ENCODE measurements around the gene TEF. TPM values are rescaled to one million over a fixed set of nuclear protein-coding genes. Genes with fewer than 3 reads are reported as not detected.

The TEF gene
- total and polyA plus RNA-seq, 9 of the 15 experiments (the other 6 are each of a cell fraction or from before 2014, with no cell fraction given), result 0.04 to 3.1 (median 1.2) TPM

- Histone ChIP-seq H3K9me3 (replicated peaks; ENCODE audit: control insufficient read depth, insufficient read depth, low read depth, low read length) (no peaks in the 10 kb centered on the region), H3K9me1 (ENCODE audit: control insufficient read depth, insufficient read depth, low read length) (no peaks in the 10 kb centered on the region), H3K36me3 (ENCODE audit: control insufficient read depth, insufficient read depth, low read length) (peaks cover 57% of the 10 kb centered on the region; the same call in 2 of the 3 replicates), H3K4me3 (no peak overlapping the region), H2AFZ (ENCODE audit: low read depth, low read length) (no peak overlapping the region), H3K9ac (ENCODE audit: insufficient read depth in 1 of 2, low read depth in 2 of 2, low read length in 2 of 2) (no peak overlapping the region), H3K27me3 (ENCODE audit: control insufficient read depth in 2 of 2, insufficient read depth in 2 of 2, low read length in 2 of 2) (no peaks in the 10 kb centered on the region), H4K20me1 (replicated peaks; ENCODE audit: control insufficient read depth, insufficient read depth, low read length) (no peaks in the 10 kb centered on the region), H3K4me2 (ENCODE audit: insufficient read depth, low read length) (no peak overlapping the region), H3K27ac (ENCODE audit: extremely low read depth, low read depth, low read length) (no peak overlapping the region), H3K4me1 (replicated peaks in 1 of 2; ENCODE audit: control insufficient read depth in 2 of 2, insufficient read depth in 2 of 2, low read length in 2 of 2) (no peaks in the 10 kb centered on the region; a peak in 1 of 5 replicates), H3K79me2 (ENCODE audit: control insufficient read depth, insufficient read depth, low read length) (no peaks in the 10 kb centered on the region)
- POLR2A ChIA-PET, result interaction anchor here (0.6 to 0.9 kb wide), 3 partner anchors 10 to 1109 kb away, joined by 3 to 4 read pairs (median 4); no protein-coding TSS in a partner anchor
- CTCF ChIA-PET (ENCODE audit: low intra/inter-chr PET ratio), result no interaction called here
- in situ Hi-C loops (cut with MboI), result no loop called here
- intact Hi-C loops (cut with micrococcal nuclease), result no loop called here
- WGBS (ENCODE audit: insufficient coverage, low coverage, missing lambda C conversion rate), result 88% methylated on average over 2 of the region's 3 CpGs
- ATAC-seq (no peak), FAIRE-seq (no peak), DNase-seq (ENCODE audit: extremely low read depth in 1 of 4, low spot score in 3 of 4) (no peak)
- TF ChIP-seq GTF2F1 (IDR thresholded peaks at IDR 0.05; ENCODE audit: low read depth, low read length) (no peak), DPF2 (IDR thresholded peaks at IDR 0.05) (no peak), TRIM25 (IDR thresholded peaks at IDR 0.05; ENCODE audit: borderline replicate concordance) (no peak), NR4A1 (CRISPR knock-in tag; IDR thresholded peaks at IDR 0.05) (no peak), NR4A1 (tag; IDR thresholded peaks at IDR 0.05) (no peak), ZNF146 (CRISPR knock-in tag; IDR thresholded peaks at IDR 0.05; ENCODE audit: unreplicated experiment) (no peak), HNRNPK (IDR thresholded peaks at IDR 0.05; ENCODE audit: low read depth, low read length, poor library complexity, severe bottlenecking) (no peak), ASH1L (IDR thresholded peaks at IDR 0.05; ENCODE audit: borderline replicate concordance, low read depth, partially characterized antibody) (no peak), CBX3 (IDR thresholded peaks at IDR 0.05; ENCODE audit: borderline replicate concordance in 1 of 2, low read length in 2 of 2) (no peak), ZNF253 (CRISPR knock-in tag; conservative IDR thresholded peaks at IDR 0.05) (no peak), ZSCAN32 (CRISPR knock-in tag; IDR thresholded peaks at IDR 0.05) (no peak), ZBTB34 (CRISPR knock-in tag; IDR thresholded peaks at IDR 0.05) (no peak), POLR2AphosphoS5 (IDR thresholded peaks at IDR 0.05; ENCODE audit: control insufficient read depth, insufficient read depth, low read depth, low read length) (no peak), ZNF3 (CRISPR knock-in tag; IDR thresholded peaks at IDR 0.05) (no peak), HIVEP1 (CRISPR knock-in tag; IDR thresholded peaks at IDR 0.05) (no peak), MYNN (IDR thresholded peaks at IDR 0.05) (no peak), MYNN (CRISPR knock-in tag; IDR thresholded peaks at IDR 0.05) (no peak), ETS2 (tag; IDR thresholded peaks at IDR 0.05; ENCODE audit: borderline replicate concordance, poor library complexity, severe bottlenecking) (no peak), TCFL5 (CRISPR knock-in tag; conservative IDR thresholded peaks at IDR 0.05) (no peak), SMARCE1 (IDR thresholded peaks at IDR 0.05) (no peak), MED1 (CRISPR knock-in tag; IDR thresholded peaks at IDR 0.05; ENCODE audit: borderline replicate concordance) (no peak)
- BruUV-seq (replicated peaks), result no TSS peak
These were observed 47.9 kb upstream of the TEF start for GRCh38 chr22:41333806-41334205.
